8988T (cell line): ENCODE results near the gene MAP3K2.

ENCODE experiments used
- DNase-seq: peaks from one replicate; pipeline ENCODE4 v3.0.0; 2011

MAP3K2 gene

DNA sequence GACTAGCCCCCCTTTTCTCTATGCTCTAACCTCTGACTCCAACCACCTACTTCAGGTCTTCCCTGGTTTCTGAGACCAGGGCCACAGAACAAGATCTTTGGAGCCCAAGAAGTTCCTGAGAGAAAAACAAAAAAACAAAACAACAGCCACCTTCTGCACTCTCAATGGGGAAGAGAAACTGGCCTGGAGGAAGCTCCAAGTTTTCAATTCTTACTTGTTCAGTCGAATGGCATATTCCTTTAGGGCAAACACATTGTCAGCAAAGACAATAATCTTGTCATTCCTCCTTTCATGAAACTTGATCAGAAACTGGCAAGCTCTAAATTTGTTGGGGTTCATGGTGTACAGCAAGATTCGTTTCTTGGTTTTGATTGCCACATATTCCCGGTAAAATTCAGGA is 108.8 kb downstream of the MAP3K2 start:
- no peak for DNase-seq

DNA sequence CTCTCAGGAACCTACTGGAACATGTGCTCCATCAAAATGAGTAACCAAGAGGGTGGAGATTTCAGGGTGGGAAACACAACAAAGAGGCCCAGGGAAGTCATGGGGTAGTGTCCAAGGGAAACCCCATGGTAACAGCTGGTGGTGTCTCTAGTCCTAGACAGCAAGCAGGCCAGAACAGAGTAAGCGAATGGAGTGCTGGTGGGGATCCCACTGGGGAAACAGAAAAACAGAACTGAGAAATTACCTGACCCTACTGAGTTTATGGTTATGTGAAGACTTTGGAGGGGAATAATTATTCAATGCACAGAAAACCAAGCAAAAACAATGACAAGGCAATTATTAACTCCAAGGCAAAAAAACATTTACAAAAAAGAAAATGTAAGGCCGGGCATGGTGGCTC is 110.7 kb downstream of the MAP3K2 start:
- no peak for DNase-seq

DNA sequence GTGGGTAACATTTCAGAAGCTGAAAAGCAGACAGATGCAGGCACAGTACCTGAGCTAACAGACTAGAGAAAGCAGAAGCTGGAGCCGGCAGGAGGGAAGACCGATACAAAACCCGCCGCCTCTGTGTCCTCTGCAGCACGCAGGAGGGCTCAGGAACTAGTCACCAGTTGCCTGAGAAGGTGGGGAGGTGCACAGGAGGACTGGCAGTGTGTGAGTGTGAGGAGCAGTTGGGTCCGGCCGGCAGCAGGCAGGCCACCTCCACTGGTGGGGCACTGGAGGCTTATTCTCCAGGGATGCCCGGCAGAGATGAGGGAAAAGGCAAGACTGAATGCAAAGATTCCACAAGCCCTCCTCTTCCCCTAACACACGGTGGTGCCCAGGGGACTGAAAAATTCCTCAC is 112.0 kb downstream of the MAP3K2 start:
- no peak for DNase-seq

DNA sequence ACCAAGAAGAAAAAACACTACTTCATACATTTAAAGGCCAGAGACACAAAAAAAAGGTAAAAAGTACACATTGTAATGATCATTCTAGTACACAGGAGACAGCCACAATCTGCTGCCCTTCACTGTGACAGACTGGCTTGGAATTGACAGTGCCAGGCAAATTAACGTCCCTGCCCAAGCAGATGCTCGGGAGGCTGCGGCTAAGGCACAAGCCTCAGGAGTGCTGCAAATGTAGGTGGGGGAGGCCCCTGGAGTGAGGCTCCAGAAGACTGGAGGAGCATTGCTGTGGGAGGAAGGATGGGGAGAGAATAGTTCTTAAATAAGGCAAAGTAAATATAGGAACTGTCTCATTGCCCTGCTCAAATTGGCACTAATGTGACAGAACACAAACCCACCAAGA is 112.4 kb downstream of the MAP3K2 start:
- DNase-seq = no peak

DNA sequence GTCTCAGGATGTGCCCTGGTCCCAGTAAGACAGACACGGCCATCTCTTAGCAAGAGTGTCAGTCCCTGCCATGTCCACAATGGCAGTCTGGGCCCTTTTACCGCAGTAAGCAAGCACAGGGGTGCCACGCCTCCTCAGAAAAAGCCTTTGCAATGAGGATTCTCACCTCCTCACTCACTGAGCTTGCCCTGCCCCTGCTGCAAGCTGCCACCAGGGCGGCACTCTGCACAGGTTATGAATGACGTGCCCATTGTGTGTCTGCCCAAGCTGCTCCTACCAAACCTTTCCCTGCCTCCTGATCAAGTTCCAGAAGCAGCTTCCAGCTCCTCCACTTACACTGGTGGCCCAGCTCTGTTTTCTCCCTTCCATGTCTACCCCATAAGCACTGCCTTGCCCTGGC is 117.1 kb downstream of the MAP3K2 start:
- DNase-seq = no peak

DNA sequence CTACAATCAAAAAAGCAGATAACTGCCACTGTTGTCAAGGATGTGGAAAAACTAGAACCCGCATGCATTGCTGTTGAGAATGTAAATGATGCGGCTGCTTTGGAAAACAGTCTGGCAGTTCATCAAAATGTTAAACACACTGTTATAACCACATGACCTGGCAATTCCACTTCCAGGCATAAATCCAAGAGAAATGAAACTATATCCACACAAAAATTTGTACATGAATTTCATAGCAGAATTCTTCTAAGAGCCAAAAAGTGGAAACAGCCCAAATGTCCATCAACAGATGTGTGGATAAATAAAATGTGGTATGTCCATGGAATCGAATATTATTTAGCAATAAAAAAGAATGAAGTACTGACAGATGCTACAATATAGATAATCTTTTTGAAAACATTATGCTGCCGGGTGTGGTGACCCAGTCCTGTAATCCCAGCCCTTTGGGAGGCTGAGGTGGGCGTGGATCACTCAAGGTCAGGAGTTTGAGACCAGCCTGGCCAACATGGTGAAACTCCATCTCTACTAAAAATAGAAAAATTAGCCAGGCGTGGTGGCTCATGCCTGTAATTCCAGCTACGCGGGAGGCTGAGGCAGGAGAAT is 125.9 kb downstream of the MAP3K2 start:
- no peak for DNase-seq

DNA sequence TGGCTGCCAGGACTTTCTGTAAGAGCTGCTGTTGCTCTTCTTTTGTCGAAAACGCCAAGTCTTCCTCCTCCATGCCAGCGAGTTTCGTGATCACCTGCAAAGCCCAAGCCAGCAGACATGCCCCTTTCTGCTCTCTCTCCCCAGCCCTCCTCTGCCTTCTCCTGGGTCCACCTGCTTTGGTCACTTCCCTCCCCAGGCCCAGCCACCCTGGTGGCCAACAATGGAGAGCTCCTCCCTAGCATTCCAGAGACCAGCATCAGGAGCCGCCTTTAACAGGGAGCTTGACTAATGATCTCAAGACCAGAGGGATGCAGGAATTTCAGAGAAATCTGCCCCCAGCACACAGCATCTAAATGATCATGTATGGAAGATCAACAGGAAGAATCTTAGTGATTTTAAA is 128.4 kb downstream of the MAP3K2 start:
- no peak for DNase-seq

DNA sequence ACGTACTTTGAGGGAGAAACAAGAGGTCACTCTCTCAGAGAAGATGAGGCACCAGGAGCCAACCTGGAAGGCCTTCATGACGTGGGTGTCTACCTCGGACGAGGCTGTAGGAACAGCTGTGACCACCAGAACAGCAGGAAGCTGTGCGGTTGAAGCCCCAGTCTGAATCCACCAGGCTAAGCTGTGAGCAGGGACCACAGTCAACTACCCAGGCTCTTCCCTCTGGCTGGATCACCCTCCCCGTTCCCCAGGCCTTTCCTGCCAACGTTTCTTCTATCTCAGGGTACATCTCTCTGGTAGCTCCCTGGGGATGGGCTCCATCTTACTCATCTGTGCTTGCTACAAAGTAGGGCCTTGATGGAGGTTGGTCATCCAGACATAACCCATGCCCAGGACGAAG is 130.9 kb downstream of the MAP3K2 start:
- DNase-seq = no peak

DNA sequence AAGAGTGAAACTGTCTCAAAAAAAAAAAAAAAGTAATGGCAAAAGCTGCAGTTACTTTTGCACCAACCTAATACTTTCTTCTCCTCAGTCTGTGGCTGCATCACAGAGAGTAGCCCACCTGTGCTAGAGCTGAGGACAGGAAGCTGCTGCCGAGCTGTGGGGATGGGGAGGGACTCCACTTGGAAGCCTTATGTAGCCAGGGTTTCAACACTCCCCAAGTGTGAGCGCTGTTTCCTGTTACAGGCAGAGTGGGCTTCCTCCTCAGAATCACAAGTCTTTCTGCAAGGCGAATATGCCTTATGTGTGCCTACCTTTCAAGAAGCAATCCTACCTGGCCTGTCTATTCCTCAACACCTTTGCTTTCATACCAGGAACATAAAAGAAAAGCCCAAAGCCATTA is 131.4 kb downstream of the MAP3K2 start:
- DNase-seq = no peak

DNA sequence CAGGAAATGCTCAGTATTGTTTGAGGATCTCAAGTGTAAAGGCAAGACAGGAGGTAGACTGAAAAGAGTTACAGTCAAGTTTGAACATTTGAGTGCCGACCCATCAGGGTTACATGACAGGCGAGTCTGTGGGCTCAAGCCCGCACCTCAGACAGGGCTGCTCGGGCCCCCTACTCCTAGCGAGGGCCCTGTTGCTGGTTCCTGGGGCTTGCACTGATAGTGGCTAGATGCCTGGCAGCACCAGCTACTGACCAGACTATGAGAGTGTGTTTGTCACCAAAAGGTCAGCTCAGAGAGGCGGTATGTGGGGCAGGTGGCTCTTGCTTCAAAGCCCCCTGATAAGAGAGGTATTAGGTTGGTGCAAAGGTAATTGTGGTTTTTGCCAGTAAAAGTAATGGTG is 132.1 kb downstream of the MAP3K2 start:
- no peak for DNase-seq

DNA sequence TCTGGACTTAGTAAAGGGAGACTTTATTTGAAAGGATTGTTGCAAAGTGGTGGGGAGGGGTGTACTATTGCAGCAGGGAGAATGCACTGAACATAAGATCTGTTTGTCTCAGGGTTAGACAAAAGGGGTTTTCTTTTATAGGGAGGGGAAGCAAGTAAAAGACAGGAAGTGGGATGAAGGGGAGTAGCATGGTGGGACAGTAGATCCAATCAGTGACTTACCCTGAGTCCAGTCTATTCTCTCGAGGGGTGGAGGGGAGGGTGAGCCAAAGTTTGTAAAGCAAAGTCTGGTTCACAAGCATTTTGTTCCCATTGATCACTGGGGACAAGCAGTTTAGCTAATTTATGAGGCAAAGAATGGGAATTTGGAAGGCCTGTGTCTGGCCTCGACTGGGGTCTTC is 132.6 kb downstream of the MAP3K2 start:
- DNase-seq = no peak

DNA sequence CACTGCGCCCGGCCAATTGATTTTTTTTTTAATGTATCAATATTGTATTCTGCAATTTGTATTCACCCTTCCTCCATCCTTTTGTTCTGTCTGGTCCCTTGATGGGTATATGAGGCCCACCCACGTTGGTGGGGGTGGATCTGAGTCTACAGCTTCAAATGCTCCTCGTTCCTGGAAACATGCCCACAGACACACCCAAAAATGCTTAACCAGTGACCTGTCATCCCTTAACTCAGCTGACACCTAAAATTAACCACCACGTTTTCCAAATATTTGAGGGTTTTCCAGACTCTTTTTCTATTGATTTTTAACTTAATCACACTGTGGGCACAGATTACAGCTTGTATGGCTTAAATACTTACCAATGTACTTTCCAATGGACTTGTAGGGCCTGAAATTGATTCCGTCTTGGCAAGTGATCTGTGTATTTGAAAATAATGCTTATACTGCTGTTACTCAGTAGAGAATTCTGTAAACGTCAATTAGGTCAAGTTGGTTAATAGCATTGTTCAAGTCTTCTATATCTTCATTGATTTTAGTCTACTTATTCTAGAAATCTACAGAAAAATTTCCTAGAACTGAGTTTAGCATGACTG is 133.3 kb downstream of the MAP3K2 start:
- DNase-seq = no peak
